Immature natural killer cell (primary cell): ENCODE results near the gene MBD2. TPM values are rescaled to one million over a fixed set of nuclear protein-coding genes. Genes with fewer than 3 reads are reported as not detected.

ENCODE experiments used
- DNase-seq, 3 donors: peaks; one replicate each; pipeline ENCODE4 v3.0.0; 2022; ENCODE audit warnings: mixed read lengths in 1 of 3
- H3K27ac Mint-ChIP-seq, 6 donors: one replicate each; pipeline ENCODE4 v1.8.0; 2020; ENCODE audit warnings: mixed read lengths in 6 of 6, mild to moderate bottlenecking in 5 of 6, inconsistent platforms in 4 of 6, moderate library complexity in 3 of 6
- H3K27me3 Mint-ChIP-seq, 3 donors: one replicate each; pipeline ENCODE4 v1.8.0; 2020 to 2021; ENCODE audit warnings: low read depth in 3 of 3, mild to moderate bottlenecking in 3 of 3, mixed read lengths in 3 of 3, moderate library complexity in 3 of 3, inconsistent platforms in 1 of 3
- H3K36me3 Mint-ChIP-seq, 3 donors: one replicate each; pipeline ENCODE4 v1.8.0; 2020; ENCODE audit warnings: mixed read lengths in 3 of 3, inconsistent platforms in 2 of 3, mild to moderate bottlenecking in 2 of 3
- H3K4me1 Mint-ChIP-seq, 2 donors: one replicate each; pipeline ENCODE4 v1.8.0; 2020; ENCODE audit warnings: inconsistent platforms in 2 of 2, mild to moderate bottlenecking in 2 of 2, mixed read lengths in 2 of 2, moderate library complexity in 1 of 2
- H3K4me3 Mint-ChIP-seq, 5 donors: one replicate each; pipeline ENCODE4 v1.8.0; 2020; ENCODE audit warnings: mild to moderate bottlenecking in 5 of 5, mixed read lengths in 5 of 5, inconsistent platforms in 3 of 5, moderate library complexity in 3 of 5
- H3K9me3 Mint-ChIP-seq, 6 donors: one replicate each; pipeline ENCODE4 v1.8.0; 2020; ENCODE audit warnings: mild to moderate bottlenecking in 6 of 6, mixed read lengths in 6 of 6, inconsistent platforms in 4 of 6, moderate library complexity in 3 of 6
- polyA plus RNA-seq, 3 donors: library from polyadenylated mRNA; unstranded; fragments of 300-500 nt; fragmentation: Illumina TruSeq; gene quantifications; one replicate each; pipeline ENCODE4 v1.2.3, GENCODE V29; 2021

The MBD2 gene
- polyA plus RNA-seq, 3 donors from 2014 or later, result 3.7 to 8.1 (median 7.8) TPM

GRCh38 chr18:54250846-54251261, 26.4 kb upstream of the MBD2 start:
- Mint-ChIP-seq H3K27ac (no peak overlapping the region), H3K9me3 (no peaks in the 10 kb centered on the region), H3K4me1 (peaks cover 0 to 2% of the 10 kb centered on the region in 2 donors), H3K36me3 (no peaks in the 10 kb centered on the region), H3K4me3 (no peak overlapping the region), H3K27me3 (peaks cover 1 to 4% (median 2%) of the 10 kb centered on the region in 3 donors)
- DNase-seq, result no peak

DNA sequence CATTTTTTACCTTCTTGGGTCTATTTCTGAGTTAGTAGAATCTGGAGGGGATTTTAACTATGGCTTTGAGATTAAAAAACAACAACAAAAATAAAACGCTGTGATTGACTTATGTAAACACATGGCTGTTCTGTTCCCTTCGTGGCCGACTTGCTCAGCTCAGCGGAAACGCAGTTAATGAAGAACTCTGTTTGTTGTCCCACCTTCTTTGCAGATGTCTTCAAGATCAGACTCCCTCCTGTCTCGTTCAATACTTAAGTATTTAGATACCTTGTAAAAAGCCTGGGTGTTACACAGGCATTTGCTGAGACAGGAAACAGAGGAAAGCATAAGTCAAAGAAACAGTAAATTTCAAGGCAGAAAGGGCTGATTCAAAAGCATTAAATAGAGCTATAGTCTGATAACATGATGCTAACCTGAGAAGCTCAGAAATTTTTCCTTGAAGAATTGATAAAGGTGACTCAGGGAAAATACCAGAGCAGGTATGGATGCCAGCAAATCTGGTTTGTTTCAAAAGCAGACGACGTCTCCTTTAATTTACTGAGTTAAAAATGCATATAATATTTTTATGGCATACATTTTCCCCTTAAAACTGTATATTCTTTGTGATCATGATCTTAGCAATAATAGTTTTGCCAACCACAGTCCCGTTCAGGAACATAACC, 23.2 kb upstream of the MBD2 start:
- H3K27me3 Mint-ChIP-seq, result peaks cover 3 to 5% (median 5%) of the 10 kb centered on the region in 3 donors
- H3K4me1 Mint-ChIP-seq, result peaks cover 0 to 2% of the 10 kb centered on the region in 2 donors
- no peak overlapping the region for H3K27ac Mint-ChIP-seq
- H3K9me3 Mint-ChIP-seq, result no peaks in the 10 kb centered on the region
- no peak overlapping the region for H3K4me3 Mint-ChIP-seq
- no peak for DNase-seq
- no peaks in the 10 kb centered on the region for H3K36me3 Mint-ChIP-seq

DNA sequence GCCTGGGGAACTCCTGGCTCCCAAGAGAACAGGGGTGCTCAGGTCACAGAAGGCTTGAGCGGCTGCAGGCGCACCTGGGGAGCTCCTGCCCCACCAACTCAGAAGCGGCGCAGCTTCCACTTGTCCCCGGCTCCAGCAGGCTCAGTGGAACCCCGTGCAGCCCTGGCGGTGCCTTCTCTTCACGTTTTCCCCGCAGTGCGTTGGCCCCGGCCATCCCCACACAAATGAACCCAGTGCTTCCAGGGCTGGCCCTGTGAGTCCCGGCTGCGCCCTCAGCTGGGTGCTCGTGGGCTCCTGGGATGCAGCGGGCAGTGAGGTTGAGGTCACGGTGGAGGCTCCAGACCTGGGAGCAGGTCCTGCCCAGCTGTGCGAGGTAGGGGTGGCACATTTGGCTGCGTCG, 17.9 kb upstream of the MBD2 start:
- Mint-ChIP-seq H3K27ac (no peak overlapping the region), H3K9me3 (no peaks in the 10 kb centered on the region), H3K4me3 (no peak overlapping the region), H3K4me1 (no peaks in the 10 kb centered on the region), H3K27me3 (peaks cover 2 to 5% (median 3%) of the 10 kb centered on the region in 3 donors), H3K36me3 (no peaks in the 10 kb centered on the region)
- no peak for DNase-seq

GRCh38 chr18:54241483-54241882, 17.0 kb upstream of the MBD2 start:
- H3K27me3 Mint-ChIP-seq, result peaks cover 2 to 5% (median 3%) of the 10 kb centered on the region in 3 donors
- no peaks in the 10 kb centered on the region for H3K9me3 Mint-ChIP-seq
- H3K4me3 Mint-ChIP-seq, result no peak overlapping the region
- no peak overlapping the region for H3K27ac Mint-ChIP-seq
- no peaks in the 10 kb centered on the region for H3K36me3 Mint-ChIP-seq
- DNase-seq, result no peak
- no peaks in the 10 kb centered on the region for H3K4me1 Mint-ChIP-seq

- Mint-ChIP-seq H3K27ac (no peak overlapping the region), H3K4me3 (no peak overlapping the region), H3K9me3 (no peaks in the 10 kb centered on the region), H3K36me3 (no peaks in the 10 kb centered on the region), H3K4me1 (no peaks in the 10 kb centered on the region), H3K27me3 (peaks cover 2 to 4% (median 3%) of the 10 kb centered on the region in 3 donors)
- no peak for DNase-seq
These were observed 16.2 kb upstream of the MBD2 start for GRCh38 chr18:54240629-54241107.

- H3K27ac Mint-ChIP-seq, result no peak overlapping the region
- peaks cover 0 to 2% (median 2%) of the 10 kb centered on the region in 3 donors for H3K27me3 Mint-ChIP-seq
- no peaks in the 10 kb centered on the region for H3K9me3 Mint-ChIP-seq
- H3K4me3 Mint-ChIP-seq, result no peak overlapping the region
- no peak for DNase-seq
- H3K36me3 Mint-ChIP-seq, result no peaks in the 10 kb centered on the region
- no peaks in the 10 kb centered on the region for H3K4me1 Mint-ChIP-seq
These were observed 15.1 kb upstream of the MBD2 start for GRCh38 chr18:54239601-54240000.

DNA sequence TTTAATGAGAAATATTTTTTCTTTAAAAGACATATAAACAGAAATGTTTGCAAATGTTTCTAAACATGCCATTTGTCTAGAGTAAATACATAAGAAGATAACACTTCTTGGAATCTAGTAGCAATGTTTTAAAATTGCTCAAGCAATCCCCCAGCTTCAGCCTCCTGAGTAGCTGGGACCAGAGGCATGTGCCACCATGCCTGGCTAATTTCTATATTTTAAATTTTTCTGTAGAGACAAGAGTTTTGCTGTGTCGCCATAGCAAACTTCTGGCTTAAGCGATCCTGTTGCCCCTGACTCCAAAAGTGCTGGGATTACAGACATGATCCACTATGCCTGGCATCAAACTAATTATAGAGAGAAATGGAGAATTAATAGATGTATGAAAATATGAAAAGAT, 14.6 kb upstream of the MBD2 start:
- H3K4me1 Mint-ChIP-seq, result no peaks in the 10 kb centered on the region
- H3K9me3 Mint-ChIP-seq, result no peaks in the 10 kb centered on the region
- H3K27me3 Mint-ChIP-seq, result peaks cover 0 to 2% (median 0%) of the 10 kb centered on the region in 3 donors

GRCh38 chr18:54238173-54238936, 13.9 kb upstream of the MBD2 start:
- DNase-seq, result no peak
- Mint-ChIP-seq H3K27ac (no peak overlapping the region), H3K4me3 (no peak overlapping the region), H3K36me3 (no peaks in the 10 kb centered on the region), H3K9me3 (no peaks in the 10 kb centered on the region), H3K4me1 (no peaks in the 10 kb centered on the region), H3K27me3 (peaks cover 0 to 2% (median 0%) of the 10 kb centered on the region in 3 donors)

More for the DNA sequence above, 14.6 kb upstream of the MBD2 start:
- Mint-ChIP-seq H3K27ac (no peak overlapping the region), H3K4me3 (no peak overlapping the region), H3K36me3 (no peaks in the 10 kb centered on the region)
- no peak for DNase-seq

DNA sequence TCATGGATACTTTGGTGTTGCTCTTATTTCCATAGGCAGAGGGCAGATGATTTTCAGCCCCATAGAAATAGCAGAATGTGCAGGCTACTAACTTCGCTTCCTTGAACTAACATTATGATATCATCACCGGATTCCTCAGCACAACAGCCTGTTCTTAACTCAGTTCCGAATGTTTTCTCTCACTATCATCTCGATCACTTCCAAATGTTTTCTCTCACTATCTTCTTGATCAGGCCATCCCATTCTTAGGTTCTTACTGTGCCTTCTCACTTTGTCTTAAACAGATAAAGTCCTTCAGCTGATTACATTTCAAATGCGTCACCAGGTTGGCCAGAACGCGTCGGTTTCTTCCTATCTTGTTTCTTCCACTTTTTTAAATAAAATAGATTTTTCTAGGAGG, 11.4 kb upstream of the MBD2 start:
- Mint-ChIP-seq H3K27me3 (peaks cover 0 to 2% (median 2%) of the 10 kb centered on the region in 3 donors), H3K27ac (no peak overlapping the region), H3K9me3 (no peaks in the 10 kb centered on the region), H3K36me3 (no peaks in the 10 kb centered on the region), H3K4me1 (no peaks in the 10 kb centered on the region), H3K4me3 (no peak overlapping the region)
- DNase-seq, result no peak

GRCh38 chr18:54233747-54234146, 9.3 kb upstream of the MBD2 start:
- DNase-seq, result no peak
- peaks cover 0 to 4% (median 2%) of the 10 kb centered on the region in 3 donors for H3K27me3 Mint-ChIP-seq
- no peaks in the 10 kb centered on the region for H3K4me1 Mint-ChIP-seq
- H3K36me3 Mint-ChIP-seq, result no peaks in the 10 kb centered on the region
- H3K27ac Mint-ChIP-seq, result no peak overlapping the region
- H3K4me3 Mint-ChIP-seq, result no peak overlapping the region
- H3K9me3 Mint-ChIP-seq, result no peaks in the 10 kb centered on the region

DNA sequence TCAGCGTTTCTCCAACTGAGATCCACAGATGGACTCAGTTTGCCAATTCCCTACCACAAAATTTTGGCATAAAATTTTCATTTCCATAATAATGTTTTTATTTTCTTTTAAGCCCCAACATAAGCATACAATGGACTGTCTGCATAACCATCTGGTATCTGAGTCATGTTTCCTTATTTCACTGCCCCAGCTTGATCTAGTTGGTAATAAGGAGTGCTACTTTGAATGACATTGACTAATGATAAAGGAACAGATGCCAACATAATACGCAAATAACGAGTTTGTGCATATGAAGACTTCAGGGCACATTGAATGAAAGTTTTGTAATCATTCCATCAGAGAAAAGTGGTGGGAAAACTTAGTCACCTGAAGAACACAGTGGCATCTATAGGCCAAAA, 8.8 kb upstream of the MBD2 start:
- Mint-ChIP-seq H3K36me3 (no peaks in the 10 kb centered on the region), H3K4me3 (no peak overlapping the region), H3K4me1 (no peaks in the 10 kb centered on the region), H3K9me3 (no peaks in the 10 kb centered on the region), H3K27ac (no peak overlapping the region), H3K27me3 (peaks cover 0 to 4% (median 2%) of the 10 kb centered on the region in 3 donors)
- DNase-seq, result no peak

DNA sequence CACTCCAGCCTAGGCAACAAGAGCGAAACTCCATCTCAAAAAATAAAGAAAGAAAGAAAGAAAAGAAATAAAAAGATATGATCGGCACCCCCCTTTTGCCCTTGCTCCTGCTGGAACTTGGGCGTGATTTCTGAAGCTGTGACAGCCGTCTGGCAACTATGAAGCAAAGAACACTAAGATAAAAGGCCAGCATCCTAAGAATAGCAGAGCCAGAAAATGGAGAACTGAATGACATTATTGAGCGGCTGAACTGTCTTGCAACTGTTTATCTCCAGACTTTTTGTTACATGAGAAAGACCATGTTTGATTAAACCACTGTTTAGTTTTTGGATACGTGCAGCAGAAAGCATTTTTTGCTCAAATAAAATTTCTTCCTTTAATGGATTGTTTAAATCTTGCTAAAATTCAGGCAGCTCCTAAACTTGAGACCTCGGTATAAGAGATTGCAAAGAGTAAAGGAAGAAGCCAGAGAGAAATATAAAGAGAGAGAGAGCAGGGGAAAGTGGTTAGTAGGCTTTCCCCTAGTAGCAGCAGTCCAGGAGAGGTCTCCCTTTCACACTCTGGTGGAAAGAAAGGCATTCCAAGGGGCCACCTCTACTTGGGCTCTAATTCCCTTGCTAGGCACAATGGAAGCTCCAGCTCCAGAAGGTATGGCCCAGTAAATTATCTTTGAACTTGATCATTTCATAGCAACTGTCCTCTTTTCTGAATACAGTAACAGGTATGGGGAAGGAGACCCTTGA, 8.2 kb upstream of the MBD2 start:
- no peaks in the 10 kb centered on the region for H3K36me3 Mint-ChIP-seq
- H3K9me3 Mint-ChIP-seq, result no peaks in the 10 kb centered on the region
- DNase-seq, result no peak
- no peak overlapping the region for H3K4me3 Mint-ChIP-seq
- no peak overlapping the region for H3K27ac Mint-ChIP-seq
- no peaks in the 10 kb centered on the region for H3K4me1 Mint-ChIP-seq
- peaks cover 0 to 4% (median 2%) of the 10 kb centered on the region in 3 donors for H3K27me3 Mint-ChIP-seq

DNA sequence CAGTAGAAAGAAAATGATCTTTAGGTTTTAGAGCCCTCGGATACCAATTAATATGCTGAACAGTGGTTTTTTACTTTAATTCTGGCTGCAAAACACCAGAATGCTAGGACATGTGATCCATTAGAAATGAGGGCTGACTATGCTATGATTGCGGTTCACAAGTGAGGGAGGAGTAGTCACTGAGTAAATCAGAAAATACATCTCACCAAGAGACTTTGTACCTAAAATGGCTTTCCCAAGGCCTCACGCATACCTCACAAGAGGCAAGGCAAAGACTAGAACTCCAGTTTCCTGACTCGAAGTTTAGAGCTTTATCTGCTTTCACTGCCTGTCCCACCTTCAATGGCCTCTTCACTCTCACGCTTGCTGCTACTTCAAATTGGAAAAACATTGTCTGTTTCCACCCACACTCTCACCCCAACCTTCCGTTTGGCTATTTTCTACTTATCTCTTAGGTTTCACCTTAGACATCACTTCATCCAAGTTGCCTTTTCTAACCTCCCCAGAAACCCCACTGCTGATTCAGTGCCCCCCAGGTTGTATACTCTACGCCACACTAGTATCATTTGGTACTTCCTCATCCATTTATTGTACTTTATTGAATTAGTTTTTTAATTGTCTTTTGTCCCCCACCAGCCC, 5.1 kb upstream of the MBD2 start:
- Mint-ChIP-seq H3K27ac (no peak overlapping the region), H3K9me3 (no peaks in the 10 kb centered on the region), H3K4me1 (peaks cover 5 to 7% of the 10 kb centered on the region in 2 donors), H3K27me3 (peaks cover 0 to 7% (median 5%) of the 10 kb centered on the region in 3 donors), H3K4me3 (no peak overlapping the region), H3K36me3 (no peaks in the 10 kb centered on the region)
- DNase-seq, result no peak
